NCI-H128 (cell line): ENCODE results near the gene DNAJC24.

ENCODE experiments used
- DNase-seq: peaks from one replicate; lab custom pipeline; 2025; ENCODE audit not compliant: unreplicated experiment; lab: John Stamatoyannopoulos, UW

The DNAJC24 gene

DNA sequence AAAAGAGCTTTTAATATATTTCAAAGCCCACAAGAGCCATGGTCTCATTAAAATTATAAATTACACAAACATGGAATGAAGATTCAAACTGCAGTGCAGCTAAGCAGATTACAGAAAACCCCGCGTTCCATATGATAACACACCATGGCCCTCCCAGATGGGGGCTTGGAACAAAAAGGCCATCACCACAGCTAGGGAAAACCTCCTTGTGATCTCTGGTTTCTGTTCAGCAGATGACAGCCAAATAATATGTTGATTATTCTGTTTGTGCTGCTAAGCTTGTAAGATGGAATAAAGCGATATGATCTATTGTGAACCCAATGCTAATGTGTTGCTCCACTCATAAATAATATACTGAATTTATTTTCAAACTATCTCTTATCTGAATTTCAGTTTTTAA, 111.3 kb downstream of the DNAJC24 start:
- no peak for DNase-seq
